H1 (cell line): Measurements from ENCODE around the gene PLCL2.

Source experiments
- ATF2 ChIP-seq: IDR thresholded peaks from 2 replicates; pipeline ENCODE4 v1.6.1; 2012; ENCODE audit warnings: low read length, inconsistent platforms
- ATF3 ChIP-seq: IDR thresholded peaks from 2 replicates; pipeline ENCODE4 v1.6.1; 2011; ENCODE audit warnings: low read depth, mild to moderate bottlenecking, low read length; ENCODE audit not compliant: insufficient read depth
- CHD1 ChIP-seq: IDR thresholded peaks from 2 replicates; pipeline ENCODE4 v1.6.1; 2012; ENCODE audit warnings: low read depth, low read length, improper control_type of control experiment
- CTCF ChIP-seq, 3 experiments: IDR thresholded peaks; 1 replicate in 2 of 3; 2 replicates in 1 of 3; pipeline versions ENCODE4 v1.5.1 to v1.6.1; 2011; ENCODE audit warnings: low read length in 3 of 3, mild to moderate bottlenecking in 3 of 3, inconsistent platforms in 2 of 3, low read depth in 1 of 3, moderate library complexity in 1 of 3; ENCODE audit not compliant: insufficient read depth in 1 of 3; ENCODE audit errors: control extremely low read depth in 1 of 3
- EP300 ChIP-seq, 2 experiments: IDR thresholded peaks; 1 replicate in 1 of 2; 2 replicates in 1 of 2; pipeline ENCODE4 v1.6.1; 2011 to 2012; ENCODE audit warnings: low read depth in 2 of 2, low read length in 2 of 2, mild to moderate bottlenecking in 2 of 2, borderline replicate concordance in 1 of 2, inconsistent platforms in 1 of 2, moderate library complexity in 1 of 2
- EZH2 ChIP-seq: fragments of 200-600 bp; sonication (generic); IDR thresholded peaks from 2 replicates; pipeline ENCODE4 v1.7.1; 2012; ENCODE audit warnings: low read depth, mild to moderate bottlenecking, moderate library complexity, low read length, inconsistent platforms; ENCODE audit not compliant: severe bottlenecking
- FOSL1 ChIP-seq: IDR thresholded peaks from 2 replicates; pipeline ENCODE4 v1.6.1; 2011; ENCODE audit warnings: mild to moderate bottlenecking, low read depth, low read length, moderate library complexity; ENCODE audit not compliant: insufficient read depth
- POLR2A ChIP-seq, 2 experiments: IDR thresholded peaks; 1 replicate in 1 of 2; 2 replicates in 1 of 2; pipeline ENCODE4 v1.6.1; 2011; ENCODE audit warnings: low read depth in 2 of 2, low read length in 2 of 2, mild to moderate bottlenecking in 2 of 2; ENCODE audit errors: control extremely low read depth in 1 of 2
- POU5F1 ChIP-seq: IDR thresholded peaks from 2 replicates; pipeline ENCODE4 v1.6.1; 2011; ENCODE audit warnings: low read depth, mild to moderate bottlenecking, low read length, moderate library complexity
- SP4 ChIP-seq: IDR thresholded peaks from 2 replicates; pipeline ENCODE4 v1.6.1; 2012; ENCODE audit warnings: low read length, inconsistent platforms
- TBP ChIP-seq: IDR thresholded peaks from 2 replicates; pipeline ENCODE4 v1.6.1; 2011; ENCODE audit warnings: low read depth, low read length, improper control_type of control experiment

GRCh38 chr3:17014709-17015108, 130.0 kb downstream of the PLCL2 start:
- TF ChIP-seq TBP = no peak
- no peak for TF ChIP-seq EP300 (IDR thresholded peaks at IDR 0.05; ENCODE audit: borderline replicate concordance in 1 of 2, low read depth in 2 of 2, low read length in 2 of 2)
- TF ChIP-seq EZH2 = no peak
- TF ChIP-seq FOSL1 = no peak
- TF ChIP-seq POLR2A (IDR thresholded peaks at IDR 0.05; ENCODE audit: control extremely low read depth in 1 of 2, low read depth in 2 of 2, low read length in 2 of 2) = no peak
- TF ChIP-seq ATF3 = no peak
- TF ChIP-seq CTCF (IDR thresholded peaks at IDR 0.05; ENCODE audit: control extremely low read depth in 1 of 3, insufficient read depth in 1 of 3, low read depth in 1 of 3, low read length in 3 of 3) = no peak
- TF ChIP-seq ATF2 = no peak
- TF ChIP-seq POU5F1 = no peak
- TF ChIP-seq SP4 = no peak
- TF ChIP-seq CHD1 = no peak
